SK-N-SH (cell line): Measurements from ENCODE around the gene LSR. TPM values are rescaled to one million over a fixed set of nuclear protein-coding genes. Genes with fewer than 3 reads are reported as not detected.

ENCODE experiments used
- CTCF ChIA-PET: fragments of 300-600, 350-600 bp; formaldehyde crosslinking; extraction: SDS; loops from one replicate; lab custom pipeline; 2021; lab: Yijun Ruan, JAX
- POLR2A ChIA-PET: fragments of 350-600 bp; sonication (Branson Sonifier 250); formaldehyde crosslinking; extraction: SDS; loops from one replicate; lab custom pipeline; 2020; ENCODE audit warnings: antibody characterized with exemption, inconsistent platforms; lab: Yijun Ruan, JAX
- DNase-seq: peaks from one replicate; pipeline ENCODE4 v3.0.0; 2012
- H2AFZ ChIP-seq: fragments of 200-600 bp; sonication (generic); 2 replicates; pipeline ENCODE4 v1.8.1; 2016; ENCODE audit warnings: antibody characterized with exemption, mild to moderate bottlenecking, low read depth
- H3F3A ChIP-seq: fragments of 200-600 bp; sonication (generic); replicated peaks from 2 replicates; pipeline ENCODE3; 2016; ENCODE audit warnings: antibody characterized with exemption, mild to moderate bottlenecking; ENCODE audit not compliant: insufficient read depth
- H3K27ac ChIP-seq, 2 experiments: fragments of 200-500 bp in 1 of 2; fragments of 200-600 bp in 1 of 2; sonication (Bioruptor generic) in 1 of 2; sonication (generic), shearing (Covaris generic) in 1 of 2; 2 replicates each; pipeline versions ENCODE4 v1.5.1 to v1.6.1; 2014 to 2016; ENCODE audit warnings: low read depth in 2 of 2, inconsistent platforms in 1 of 2, low read length in 1 of 2, mild to moderate bottlenecking in 1 of 2, mixed read lengths in 1 of 2
- H3K27me3 ChIP-seq: fragments of 200-600 bp; sonication (generic), shearing (Covaris generic); 2 replicates; pipeline ENCODE4 v1.6.1; 2016; ENCODE audit warnings: mixed run types; ENCODE audit not compliant: insufficient read depth
- H3K36me3 ChIP-seq, 2 experiments: fragments of 200-500 bp in 1 of 2; fragments of 200-600 bp in 1 of 2; sonication (Bioruptor generic) in 1 of 2; sonication (generic) in 1 of 2; replicated peaks in 1 of 2; 2 replicates each; pipeline versions ENCODE3 to v1.5.1; 2014 to 2016; ENCODE audit warnings: low read length in 1 of 2, mild to moderate bottlenecking in 1 of 2; ENCODE audit not compliant: insufficient read depth in 2 of 2, control insufficient read depth in 1 of 2
- H3K4me1 ChIP-seq, 2 experiments: fragments of 200-500 bp in 1 of 2; fragments of 200-600 bp in 1 of 2; sonication (Bioruptor generic) in 1 of 2; sonication (generic), shearing (Covaris generic) in 1 of 2; 2 replicates each; pipeline versions ENCODE4 v1.5.1 to v1.6.1; 2014 to 2016; ENCODE audit warnings: low read depth in 1 of 2, low read length in 1 of 2, mixed run types in 1 of 2; ENCODE audit not compliant: insufficient read depth in 2 of 2, control insufficient read depth in 1 of 2
- H3K4me2 ChIP-seq: fragments of 200-600 bp; sonication (generic), shearing (Covaris generic); 2 replicates; pipeline ENCODE4 v1.6.1; 2017; ENCODE audit warnings: mixed run types
- H3K4me3 ChIP-seq, 2 experiments: fragments of 200-500 bp in 1 of 2; fragments of 200-600 bp in 1 of 2; sonication (Bioruptor generic) in 1 of 2; sonication (generic), shearing (Covaris generic) in 1 of 2; 2 replicates each; pipeline versions ENCODE4 v1.5.1 to v1.8.1; 2014 to 2016; ENCODE audit warnings: low read depth in 2 of 2, inconsistent platforms in 1 of 2, low read length in 1 of 2, mild to moderate bottlenecking in 1 of 2, mixed read lengths in 1 of 2, moderate library complexity in 1 of 2
- H3K79me2 ChIP-seq: fragments of 200-600 bp; sonication (generic); 2 replicates; pipeline ENCODE4 v1.8.1; 2017; ENCODE audit warnings: mild to moderate bottlenecking; ENCODE audit not compliant: insufficient read depth
- H3K9ac ChIP-seq: fragments of 200-600 bp; sonication (generic); 2 replicates; pipeline ENCODE4 v1.6.1; 2017; ENCODE audit warnings: mixed run types
- H3K9me2 ChIP-seq: fragments of 200-600 bp; sonication (generic); 2 replicates; pipeline ENCODE4 v1.6.1; 2017; ENCODE audit warnings: mixed run types
- H3K9me3 ChIP-seq: fragments of 200-600 bp; sonication (generic); 2 replicates; pipeline ENCODE4 v1.6.1; 2017; ENCODE audit warnings: mixed run types, mild to moderate bottlenecking, moderate library complexity
- H4K20me1 ChIP-seq: fragments of 200-600 bp; sonication (generic); 2 replicates; pipeline ENCODE4 v1.6.1; 2017; ENCODE audit warnings: mild to moderate bottlenecking, mixed run types; ENCODE audit not compliant: insufficient read depth
- CTCF ChIP-seq: fragments of 200-600 bp; sonication (generic); IDR thresholded peaks from 2 replicates; pipeline ENCODE4 v1.6.1; 2017; ENCODE audit warnings: antibody characterized with exemption, mild to moderate bottlenecking, moderate library complexity
- FOXJ3 ChIP-seq: sonication (generic); formaldehyde crosslinking; IDR thresholded peaks from 2 replicates; pipeline ENCODE4 v1.5.1; 2020; ENCODE audit warnings: mild to moderate bottlenecking, missing genetic modification reagents
- JUND ChIP-seq: IDR thresholded peaks from 2 replicates; pipeline ENCODE4 v1.4.0; 2012
- RAD21 ChIP-seq: IDR thresholded peaks from 2 replicates; pipeline ENCODE4 v1.6.1; 2012; ENCODE audit warnings: mild to moderate bottlenecking, low read length
- RCOR1 ChIP-seq: fragments of 150-350 bp; IDR thresholded peaks from 2 replicates; pipeline ENCODE4 v1.6.1; 2017; ENCODE audit warnings: antibody characterized with exemption, low read length
- REST ChIP-seq: IDR thresholded peaks from 2 replicates; pipeline ENCODE4 v1.6.1; 2012; ENCODE audit warnings: mild to moderate bottlenecking, low read depth, low read length, moderate library complexity
- SIN3A ChIP-seq: IDR thresholded peaks from 2 replicates; pipeline ENCODE4 v1.6.1; 2012; ENCODE audit warnings: low read depth, mild to moderate bottlenecking, low read length, moderate library complexity, borderline replicate concordance
- TAF1 ChIP-seq: IDR thresholded peaks from 2 replicates; pipeline ENCODE4 v1.6.1; 2012; ENCODE audit warnings: low read depth, mild to moderate bottlenecking, low read length, moderate library complexity, borderline replicate concordance
- ZBTB33 ChIP-seq: IDR thresholded peaks from 2 replicates; pipeline ENCODE4 v1.4.0; 2012; ENCODE audit warnings: low read depth, borderline replicate concordance
- WGBS: methylation state at CpG from one replicate; pipeline ENCODE4 v1.1.6; 2017; ENCODE audit warnings: low lambda C conversion rate; 5-methylcytosine and 5-hydroxymethylcytosine counted together
- polyA plus RNA-seq, 3 experiments: library from polyadenylated mRNA; depleted of rRNA; stranded (reverse); fragments of >200 nt; gene quantifications; 2 replicates each; pipeline ENCODE4 v1.2.3, GENCODE V29; 2012

Gene LSR
- polyA plus RNA-seq, 1 of the 3 experiments (the other 2 are of a cell fraction): 0.62 TPM

GRCh38 chr19:35310811-35311465, 62.1 kb downstream of the LSR start:
- Histone ChIP-seq H3K4me2 (no peak overlapping the region), H3K9me2 (no peaks in the 10 kb centered on the region), H3K36me3 (no peaks in the 10 kb centered on the region), H4K20me1 (no peaks in the 10 kb centered on the region), H3K27me3 (no peaks in the 10 kb centered on the region), H3F3A (no peaks in the 10 kb centered on the region), H3K79me2 (no peaks in the 10 kb centered on the region), H3K4me1 (no peaks in the 10 kb centered on the region), H3K4me3 (no peak overlapping the region), H3K9ac (no peak overlapping the region), H3K9me3 (no peaks in the 10 kb centered on the region), H3K27ac (no peak overlapping the region), H2AFZ (no peak overlapping the region)
- ChIA-PET POLR2A (no interaction called here), CTCF (interaction anchor here (1.0 kb wide), 1 partner anchor 184 kb away, joined by 4 read pairs; no protein-coding TSS in a partner anchor)
- TF ChIP-seq FOXJ3 (CRISPR knock-in tag) (no peak), RAD21 (no peak), RCOR1 (no peak), JUND (no peak), TAF1 (no peak), SIN3A (no peak), ZBTB33 (no peak)
- WGBS: 72% methylated on average over 10 of the region's 10 CpGs
- DNase-seq: no peak

GRCh38 chr19:35311901-35312665, 63.3 kb downstream of the LSR start:
- no peaks in the 10 kb centered on the region for H3K36me3 ChIP-seq
- H3K9me2 ChIP-seq: no peaks in the 10 kb centered on the region
- H3K27me3 ChIP-seq: no peaks in the 10 kb centered on the region
- no peaks in the 10 kb centered on the region for H3F3A ChIP-seq
- H3K4me1 ChIP-seq: no peaks in the 10 kb centered on the region
- ChIA-PET CTCF (interaction anchor here (1.2 kb wide), 1 partner anchor 42 kb away, joined by 5 read pairs; no protein-coding TSS in a partner anchor), POLR2A (interaction anchor here (0.5 kb wide), 1 partner anchor 13 kb away, joined by 3 read pairs; no protein-coding TSS in a partner anchor)
- H2AFZ ChIP-seq: no peak overlapping the region
- H3K27ac ChIP-seq: no peak overlapping the region
- H3K9ac ChIP-seq: no peak overlapping the region
- TF ChIP-seq REST: no peak
- TF ChIP-seq RCOR1: no peak
- TF ChIP-seq CTCF: no peak
- H3K4me3 ChIP-seq: no peak overlapping the region
- DNase-seq: no peak
- H3K4me2 ChIP-seq: no peak overlapping the region
- H4K20me1 ChIP-seq: no peaks in the 10 kb centered on the region
- 61% methylated on average over 14 of the region's 21 CpGs for WGBS
- H3K9me3 ChIP-seq: no peaks in the 10 kb centered on the region
- no peaks in the 10 kb centered on the region for H3K79me2 ChIP-seq
